ENCODE results near the gene MRPS26. TPM values are rescaled to one million over a fixed set of nuclear protein-coding genes. Genes with fewer than 3 reads are reported as not detected.

Gene MRPS26
- polyA plus RNA-seq, 1 donor (not counting 4 experiments of a cell fraction or from before 2014, with no cell fraction given): 29.8 TPM

GRCh38 chr20:3040086-3040485, 5.8 kb upstream of the MRPS26 start:
- no peak for TF ChIP-seq CTCF (optimal IDR thresholded peaks at IDR 0.05 in 1 of 3, IDR thresholded peaks at IDR 0.05 in 1 of 3, conservative IDR thresholded peaks at IDR 0.05 in 1 of 3; ENCODE audit: extremely low read depth in 1 of 3, insufficient read depth in 2 of 3, low read length in 3 of 3)
- no peak for TF ChIP-seq EZH2 (IDR thresholded peaks at IDR 0.05; ENCODE audit: low read length)
- no peak for FAIRE-seq
- Histone ChIP-seq H3K9me3 (ENCODE audit: control insufficient read depth, low read depth, low read length) (no peaks in the 10 kb centered on the region), H3K27ac (ENCODE audit: control insufficient read depth, insufficient read depth, low read length) (no peak overlapping the region), H3K9me1 (ENCODE audit: control insufficient read depth, extremely low read depth, insufficient read depth, low read length) (no peaks in the 10 kb centered on the region), H3K9ac (ENCODE audit: control insufficient read depth, extremely low read depth, insufficient read depth, low read length) (no peak overlapping the region), H2AFZ (ENCODE audit: control insufficient read depth, low read length) (no peak overlapping the region), H3K36me3 (ENCODE audit: control insufficient read depth in 2 of 2, extremely low read depth in 1 of 2, insufficient read depth in 2 of 2, low read length in 2 of 2) (peaks cover 30 to 39% of the 10 kb centered on the region in 2 experiments), H3K4me2 (ENCODE audit: control insufficient read depth, extremely low read depth, insufficient read depth, low read depth, low read length) (no peak overlapping the region), H3K4me3 (ENCODE audit: control insufficient read depth in 2 of 3, extremely low read depth in 1 of 3, insufficient read depth in 2 of 3, low read depth in 1 of 3, low read length in 3 of 3) (no peak overlapping the region), H3K79me2 (ENCODE audit: control insufficient read depth, insufficient read depth, low read length) (no peaks in the 10 kb centered on the region), H3K27me3 (ENCODE audit: control insufficient read depth, extremely low read depth, insufficient read depth, low read length) (no peaks in the 10 kb centered on the region), H4K20me1 (ENCODE audit: control insufficient read depth, extremely low read depth, insufficient read depth, low read length) (no peaks in the 10 kb centered on the region), H3K4me1 (ENCODE audit: control insufficient read depth, extremely low read depth, insufficient read depth, low read length) (no peaks in the 10 kb centered on the region)
- dilution Hi-C loops (cut with MboI; ENCODE audit: extremely low pct_ligation_motif_present, low sequenced_read_pairs): no loop called here
- no peak for DNase-seq (ENCODE audit: low read depth, low spot score)

- dilution Hi-C loops (cut with MboI; ENCODE audit: extremely low pct_ligation_motif_present, low sequenced_read_pairs): no loop called here
- no peaks in the 10 kb centered on the region for H4K20me1 ChIP-seq (ENCODE audit: control insufficient read depth, extremely low read depth, insufficient read depth, low read length)
- H3K79me2 ChIP-seq (ENCODE audit: control insufficient read depth, insufficient read depth, low read length): peaks cover 5% of the 10 kb centered on the region
- DNase-seq (ENCODE audit: low read depth, low spot score) (no peak), FAIRE-seq (no peak)
- no peak overlapping the region for H3K9ac ChIP-seq (ENCODE audit: control insufficient read depth, extremely low read depth, insufficient read depth, low read length)
- H3K4me1 ChIP-seq (ENCODE audit: control insufficient read depth, extremely low read depth, insufficient read depth, low read length): no peaks in the 10 kb centered on the region
- no peaks in the 10 kb centered on the region for H3K27me3 ChIP-seq (ENCODE audit: control insufficient read depth, extremely low read depth, insufficient read depth, low read length)
- H3K36me3 ChIP-seq (ENCODE audit: control insufficient read depth in 2 of 2, extremely low read depth in 1 of 2, insufficient read depth in 2 of 2, low read length in 2 of 2): peaks cover 13 to 24% of the 10 kb centered on the region in 2 experiments
- no peaks in the 10 kb centered on the region for H3K9me3 ChIP-seq (ENCODE audit: control insufficient read depth, low read depth, low read length)
- no peak overlapping the region for H3K4me3 ChIP-seq (ENCODE audit: control insufficient read depth in 2 of 3, extremely low read depth in 1 of 3, insufficient read depth in 2 of 3, low read depth in 1 of 3, low read length in 3 of 3)
- no peak overlapping the region for H3K27ac ChIP-seq (ENCODE audit: control insufficient read depth, insufficient read depth, low read length)
- TF ChIP-seq CTCF (optimal IDR thresholded peaks at IDR 0.05 in 1 of 3, IDR thresholded peaks at IDR 0.05 in 1 of 3, conservative IDR thresholded peaks at IDR 0.05 in 1 of 3; ENCODE audit: extremely low read depth in 1 of 3, insufficient read depth in 2 of 3, low read length in 3 of 3) (no peak), EZH2 (IDR thresholded peaks at IDR 0.05; ENCODE audit: low read length) (no peak)
- no peak overlapping the region for H3K4me2 ChIP-seq (ENCODE audit: control insufficient read depth, extremely low read depth, insufficient read depth, low read depth, low read length)
- no peak overlapping the region for H2AFZ ChIP-seq (ENCODE audit: control insufficient read depth, low read length)
- H3K9me1 ChIP-seq (ENCODE audit: control insufficient read depth, extremely low read depth, insufficient read depth, low read length): no peaks in the 10 kb centered on the region
Observed at GRCh38 chr20:3041854-3042409, 3.9 kb upstream of the MRPS26 start.

Data from keratinocyte (primary cell).